A673 (cell line): ENCODE results near the gene CD19.

Experiments
- CTCF ChIP-seq: fragments of 300-800, 200-600 bp; sonication (generic); conservative IDR thresholded peaks from 2 replicates; pipeline ENCODE4 v1.5.1; 2017; ENCODE audit warnings: low read depth, mild to moderate bottlenecking, antibody characterized with exemption, low read length, moderate library complexity, mixed read lengths
- EZH2 ChIP-seq: fragments of 200-600 bp; sonication (generic); IDR thresholded peaks from 2 replicates; pipeline ENCODE4 v1.6.1; 2017; ENCODE audit warnings: borderline replicate concordance, low read depth, mild to moderate bottlenecking, mixed read lengths, antibody characterized with exemption, low read length; ENCODE audit not compliant: poor library complexity, severe bottlenecking

DNA sequence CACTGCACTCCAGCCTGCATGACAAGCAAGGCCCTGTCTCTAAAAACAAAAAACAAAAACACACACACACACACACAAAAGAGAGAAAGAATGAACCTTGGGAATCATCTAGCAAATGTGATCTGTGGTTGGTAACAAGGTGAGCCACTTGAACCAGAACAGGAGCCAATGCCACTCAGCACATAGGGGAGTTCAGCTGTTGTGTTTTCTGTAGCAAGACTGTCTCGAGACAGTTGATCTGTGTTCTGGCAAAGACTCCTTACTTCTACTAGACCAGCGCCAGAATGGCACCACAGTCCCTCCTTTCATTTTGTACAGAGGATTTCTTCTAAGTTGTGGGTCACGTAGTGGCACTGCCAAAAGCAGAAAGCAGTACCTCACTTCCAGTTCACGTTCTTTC is 32.8 kb upstream of the CD19 start:
- TF ChIP-seq CTCF, result no peak
- TF ChIP-seq EZH2, result no peak
